Osteoblast (primary cell): ENCODE results near the gene SUSD3. TPM values are rescaled to one million over a fixed set of nuclear protein-coding genes. Genes with fewer than 3 reads are reported as not detected.

Experiments used
- DNase-seq: peaks from one replicate; pipeline ENCODE4 v3.0.0; 2011; ENCODE audit warnings: low spot score, mixed read lengths; ENCODE audit not compliant: insufficient read length; ENCODE audit errors: missing footprints
- H2AFZ ChIP-seq: 2 replicates; pipeline ENCODE4 v1.6.0; 2011; ENCODE audit warnings: mild to moderate bottlenecking, low read length
- H3K27ac ChIP-seq: 2 replicates; pipeline ENCODE4 v1.5.1; 2011; ENCODE audit warnings: mild to moderate bottlenecking, low read depth, low read length, moderate library complexity
- H3K27me3 ChIP-seq: 2 replicates; pipeline ENCODE4 v1.6.0; 2012; ENCODE audit warnings: mild to moderate bottlenecking, control low read depth, inconsistent platforms, low read length, moderate library complexity; ENCODE audit not compliant: insufficient read depth
- H3K36me3 ChIP-seq: 2 replicates; pipeline ENCODE4 v1.5.1; 2011; ENCODE audit warnings: mild to moderate bottlenecking, low read length, control low read depth, moderate library complexity; ENCODE audit not compliant: insufficient read depth
- H3K4me1 ChIP-seq: 2 replicates; pipeline ENCODE4 v1.5.1; 2011; ENCODE audit warnings: mild to moderate bottlenecking, low read length, control low read depth, moderate library complexity; ENCODE audit not compliant: insufficient read depth
- H3K4me2 ChIP-seq: 2 replicates; pipeline ENCODE4 v1.6.0; 2011; ENCODE audit warnings: mild to moderate bottlenecking, low read length; ENCODE audit not compliant: insufficient read depth
- H3K4me3 ChIP-seq: fragments of 200-600 bp; sonication (generic); 3 replicates; pipeline ENCODE4 v1.5.1; 2012; ENCODE audit warnings: mild to moderate bottlenecking, low read length, inconsistent platforms; ENCODE audit not compliant: insufficient read depth
- H3K79me2 ChIP-seq: 2 replicates; pipeline ENCODE4 v1.6.0; 2012; ENCODE audit warnings: mild to moderate bottlenecking, low read length, control low read depth, inconsistent platforms; ENCODE audit not compliant: insufficient read depth
- H3K9me3 ChIP-seq: 2 replicates; pipeline ENCODE4 v1.5.1; 2011; ENCODE audit warnings: low read depth, low read length, control low read depth
- H4K20me1 ChIP-seq: 2 replicates; pipeline ENCODE4 v1.6.0; 2012; ENCODE audit warnings: mild to moderate bottlenecking, low read length, control low read depth; ENCODE audit not compliant: insufficient read depth
- total RNA-seq: library from RNA; depleted of rRNA; stranded (reverse); fragments of >200 nt; gene quantifications from 2 replicates; pipeline ENCODE4 v1.2.3, GENCODE V29; 2012
- TF ChIP-seq, protein P1 (sequence below): IDR thresholded peaks from 2 replicates; pipeline ENCODE4 v1.5.1; 2011; ENCODE audit warnings: mild to moderate bottlenecking, low read depth, low read length, moderate library complexity; ENCODE audit errors: extremely low read depth

SUSD3 gene
- total RNA-seq, 1 donor = 0.36 TPM

DNA sequence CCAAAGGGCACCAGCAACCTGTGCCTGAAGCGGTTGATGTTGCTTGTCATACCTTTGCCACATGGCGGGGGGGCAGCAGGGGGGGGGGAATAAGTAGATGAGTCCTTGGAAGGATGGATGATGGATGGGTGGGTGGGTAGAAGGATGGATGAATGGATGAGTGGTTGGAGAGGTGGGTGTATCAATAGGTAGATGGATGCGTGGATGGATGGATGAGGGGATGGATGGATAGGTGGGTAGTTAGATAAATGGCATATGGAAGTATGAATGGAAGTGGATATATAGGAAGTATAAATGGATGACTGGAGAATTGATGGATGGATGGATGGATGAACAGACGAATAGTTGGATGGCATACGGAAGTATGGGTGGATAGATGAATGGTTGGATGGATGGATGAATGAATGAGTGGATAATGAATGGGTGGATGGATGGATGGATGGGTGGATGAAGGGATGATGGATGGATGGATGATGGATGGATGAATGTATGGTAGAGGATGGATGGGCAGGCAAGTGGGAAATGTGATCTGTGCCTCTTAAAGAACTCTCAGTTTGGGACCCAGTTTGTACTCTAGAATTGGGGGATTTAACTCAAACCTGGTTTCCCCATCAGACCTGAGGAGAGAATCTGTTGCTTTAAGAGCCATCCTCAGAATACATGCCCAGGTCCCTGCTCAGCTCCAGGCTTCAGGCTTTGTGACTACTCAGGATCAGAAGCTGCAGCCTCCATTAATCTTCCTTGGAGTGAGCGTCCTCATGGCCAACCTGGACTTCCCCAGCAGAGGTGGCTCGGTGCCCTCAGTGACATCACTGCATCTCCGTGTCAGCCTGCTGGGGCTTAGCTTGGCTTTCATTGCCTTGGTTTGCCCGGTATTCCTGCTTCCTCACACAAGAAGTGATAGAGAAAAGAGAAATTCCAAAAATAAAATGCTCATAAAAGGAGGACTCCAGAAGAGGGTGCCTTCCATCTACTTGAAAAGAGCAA is 27.6 kb upstream of the SUSD3 start:
- Histone ChIP-seq H4K20me1 (no peaks in the 10 kb centered on the region), H3K27ac (no peak overlapping the region), H2AFZ (no peak overlapping the region), H3K27me3 (no peaks in the 10 kb centered on the region), H3K9me3 (no peaks in the 10 kb centered on the region), H3K79me2 (no peaks in the 10 kb centered on the region), H3K36me3 (no peaks in the 10 kb centered on the region), H3K4me3 (no peak overlapping the region), H3K4me2 (no peak overlapping the region), H3K4me1 (no peaks in the 10 kb centered on the region)
- TF ChIP-seq, protein P1, sequence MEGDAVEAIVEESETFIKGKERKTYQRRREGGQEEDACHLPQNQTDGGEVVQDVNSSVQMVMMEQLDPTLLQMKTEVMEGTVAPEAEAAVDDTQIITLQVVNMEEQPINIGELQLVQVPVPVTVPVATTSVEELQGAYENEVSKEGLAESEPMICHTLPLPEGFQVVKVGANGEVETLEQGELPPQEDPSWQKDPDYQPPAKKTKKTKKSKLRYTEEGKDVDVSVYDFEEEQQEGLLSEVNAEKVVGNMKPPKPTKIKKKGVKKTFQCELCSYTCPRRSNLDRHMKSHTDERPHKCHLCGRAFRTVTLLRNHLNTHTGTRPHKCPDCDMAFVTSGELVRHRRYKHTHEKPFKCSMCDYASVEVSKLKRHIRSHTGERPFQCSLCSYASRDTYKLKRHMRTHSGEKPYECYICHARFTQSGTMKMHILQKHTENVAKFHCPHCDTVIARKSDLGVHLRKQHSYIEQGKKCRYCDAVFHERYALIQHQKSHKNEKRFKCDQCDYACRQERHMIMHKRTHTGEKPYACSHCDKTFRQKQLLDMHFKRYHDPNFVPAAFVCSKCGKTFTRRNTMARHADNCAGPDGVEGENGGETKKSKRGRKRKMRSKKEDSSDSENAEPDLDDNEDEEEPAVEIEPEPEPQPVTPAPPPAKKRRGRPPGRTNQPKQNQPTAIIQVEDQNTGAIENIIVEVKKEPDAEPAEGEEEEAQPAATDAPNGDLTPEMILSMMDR = no peak
- DNase-seq = peak; percentile 55

DNA sequence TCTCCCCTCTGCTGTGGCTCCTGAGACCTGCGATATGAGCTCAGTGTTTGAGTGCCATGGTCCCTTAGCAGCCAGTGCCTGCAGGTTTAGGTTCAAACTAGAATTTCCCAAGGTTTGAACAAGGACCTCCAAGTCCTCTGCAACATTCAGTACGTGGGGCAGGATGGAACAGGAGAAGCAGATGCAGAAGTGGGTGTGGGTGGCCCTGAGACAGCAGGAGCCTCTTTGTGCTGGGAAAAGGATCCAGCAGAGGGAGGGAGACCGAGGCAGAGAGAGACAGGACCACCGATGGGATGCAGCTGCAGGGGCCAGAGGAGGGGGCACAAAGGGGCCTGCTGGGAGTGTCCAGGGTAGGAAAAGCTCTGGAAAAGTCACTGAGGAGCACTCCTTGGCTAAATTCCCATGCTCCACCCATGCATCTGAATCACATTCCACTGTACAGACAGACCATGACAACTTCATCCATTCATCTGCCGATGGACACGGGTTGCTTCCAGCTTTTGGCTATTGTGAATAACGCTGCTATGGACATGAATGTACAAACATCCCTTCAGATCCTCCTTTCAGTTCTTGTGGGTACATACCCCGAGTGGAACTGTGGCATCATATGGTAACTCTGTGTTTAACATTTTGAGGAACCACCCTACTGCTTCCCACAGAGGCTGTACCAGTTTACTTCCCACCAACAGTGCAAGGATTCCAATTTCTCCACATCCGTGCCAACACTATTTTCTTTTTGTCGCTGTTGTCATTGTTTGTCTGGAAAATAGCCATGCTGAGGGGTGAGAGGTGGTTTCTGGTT is 26.7 kb upstream of the SUSD3 start:
- Histone ChIP-seq H3K27me3 (no peaks in the 10 kb centered on the region), H3K4me1 (no peaks in the 10 kb centered on the region), H4K20me1 (no peaks in the 10 kb centered on the region), H3K27ac (no peak overlapping the region), H3K4me2 (no peak overlapping the region), H3K9me3 (no peaks in the 10 kb centered on the region), H3K79me2 (no peaks in the 10 kb centered on the region), H3K36me3 (no peaks in the 10 kb centered on the region), H3K4me3 (no peak overlapping the region), H2AFZ (no peak overlapping the region)
- peak; percentile 88 for DNase-seq
- TF ChIP-seq, protein P1 = no peak

GRCh38 chr9:93032545-93032944 is 26.0 kb upstream of the SUSD3 start:
- H4K20me1 ChIP-seq = no peaks in the 10 kb centered on the region
- no peak overlapping the region for H3K4me3 ChIP-seq
- peak; percentile 83 for DNase-seq
- no peak overlapping the region for H3K27ac ChIP-seq
- no peak overlapping the region for H3K4me2 ChIP-seq
- no peaks in the 10 kb centered on the region for H3K9me3 ChIP-seq
- no peaks in the 10 kb centered on the region for H3K36me3 ChIP-seq
- no peaks in the 10 kb centered on the region for H3K27me3 ChIP-seq
- no peaks in the 10 kb centered on the region for H3K4me1 ChIP-seq
- no peaks in the 10 kb centered on the region for H3K79me2 ChIP-seq
- TF ChIP-seq, protein P1 = no peak
- no peak overlapping the region for H2AFZ ChIP-seq

DNA sequence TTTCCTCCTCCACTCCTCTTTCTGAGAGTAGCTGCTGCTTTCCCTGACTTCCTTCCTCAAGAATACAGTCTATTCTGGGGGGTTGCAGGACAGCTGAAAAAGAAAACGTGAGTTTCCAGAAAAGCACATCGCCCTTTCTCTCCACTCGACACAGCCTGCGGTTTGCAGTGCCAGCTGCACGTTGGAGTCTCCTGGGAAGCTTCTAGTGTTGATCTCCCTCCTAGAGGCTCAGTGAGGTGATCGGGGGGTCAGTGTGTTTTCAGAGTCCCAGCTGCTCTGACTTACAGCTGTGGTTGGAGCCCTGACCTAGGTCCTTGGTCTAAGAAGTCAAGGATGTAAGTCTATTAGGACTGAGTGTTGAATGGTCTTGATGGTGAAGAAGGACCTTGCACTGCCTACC is 25.0 kb upstream of the SUSD3 start:
- Histone ChIP-seq H3K4me1 (no peaks in the 10 kb centered on the region), H3K4me2 (no peak overlapping the region), H3K79me2 (no peaks in the 10 kb centered on the region), H3K9me3 (no peaks in the 10 kb centered on the region), H2AFZ (no peak overlapping the region), H3K4me3 (no peak overlapping the region), H3K36me3 (no peaks in the 10 kb centered on the region), H3K27ac (no peak overlapping the region), H4K20me1 (no peaks in the 10 kb centered on the region), H3K27me3 (no peaks in the 10 kb centered on the region)
- TF ChIP-seq, protein P1 = no peak
- DNase-seq = peak; percentile 56
